H1 (cell line): ENCODE results near the gene SNF8. TPM values are rescaled to one million over a fixed set of nuclear protein-coding genes. Genes with fewer than 3 reads are reported as not detected.

Experiments used
- CTCF ChIA-PET: fragments of 300-600 bp; sonication (Branson Sonifier 250); formaldehyde crosslinking; loops from one replicate; lab custom pipeline; 2021; ENCODE audit not compliant: partially characterized antibody; lab: Charles Lee
- POLR2A ChIA-PET: fragments of 300-600 bp; sonication (Branson Sonifier 250); formaldehyde crosslinking; loops from one replicate; lab custom pipeline; 2021; ENCODE audit warnings: inconsistent platforms; ENCODE audit not compliant: partially characterized antibody; lab: Charles Lee
- DNase-seq, 2 experiments: peaks; one replicate each; pipeline versions ENCODE4 v3.0.0 to v3.0.0-alpha.2; 2010 to 2022; ENCODE audit warnings: low spot score in 2 of 2, low read depth in 1 of 2, mixed read lengths in 1 of 2
- FAIRE-seq: peaks from 2 replicates; lab custom pipeline; 2011; peaks lifted over from hg19 to GRCh38; lab: Jason Lieb, UNC
- H2AFZ ChIP-seq: 2 replicates; pipeline ENCODE4 v1.8.1; 2012; ENCODE audit warnings: low read length, inconsistent platforms
- H2AK5ac ChIP-seq: 2 replicates; pipeline ENCODE4 v1.6.1; 2013; ENCODE audit warnings: low read depth, low read length
- H2BK120ac ChIP-seq: replicated peaks from 2 replicates; pipeline ENCODE3; 2013; ENCODE audit warnings: low read depth, low read length, inconsistent platforms
- H2BK12ac ChIP-seq: 2 replicates; pipeline ENCODE4 v1.6.1; 2013; ENCODE audit warnings: low read depth, low read length
- H2BK15ac ChIP-seq: 2 replicates; pipeline ENCODE4 v1.6.1; 2013; ENCODE audit warnings: low read length
- H2BK20ac ChIP-seq: 2 replicates; pipeline ENCODE4 v1.6.1; 2013; ENCODE audit warnings: low read length
- H2BK5ac ChIP-seq: 2 replicates; pipeline ENCODE4 v1.6.1; 2013; ENCODE audit warnings: low read depth, low read length
- H3K14ac ChIP-seq: 2 replicates; pipeline ENCODE4 v1.6.1; 2013; ENCODE audit warnings: inconsistent platforms; ENCODE audit not compliant: insufficient read length
- H3K18ac ChIP-seq: 2 replicates; pipeline ENCODE4 v1.6.1; 2013; ENCODE audit warnings: low read length; ENCODE audit errors: extremely low read depth
- H3K23ac ChIP-seq: 2 replicates; pipeline ENCODE4 v1.6.1; 2013; ENCODE audit warnings: inconsistent platforms; ENCODE audit not compliant: insufficient read length
- H3K23me2 ChIP-seq: 2 replicates; pipeline ENCODE4 v1.6.1; 2013; ENCODE audit warnings: low read depth, low read length
- H3K27ac ChIP-seq: 2 replicates; pipeline ENCODE4 v1.6.1; 2011; ENCODE audit warnings: low read depth, low read length, inconsistent platforms
- H3K27me3 ChIP-seq, 4 experiments: replicated peaks in 1 of 4; 1 replicate in 1 of 4; 2 replicates in 3 of 4; pipeline versions ENCODE4 v1.6.1 to v1.8.1; 2011 to 2013; ENCODE audit warnings: low read length in 3 of 4, mild to moderate bottlenecking in 3 of 4, inconsistent platforms in 2 of 4, mixed read lengths in 2 of 4, moderate library complexity in 1 of 4; ENCODE audit not compliant: control insufficient read depth in 3 of 4, insufficient read depth in 3 of 4; ENCODE audit errors: extremely low read depth in 1 of 4
- H3K36me3 ChIP-seq, 4 experiments: 2 replicates each; pipeline versions ENCODE4 v1.6.1 to v1.8.1; 2011 to 2013; ENCODE audit warnings: mild to moderate bottlenecking in 4 of 4, low read length in 3 of 4, moderate library complexity in 2 of 4, control low read depth in 1 of 4, inconsistent platforms in 1 of 4; ENCODE audit not compliant: insufficient read depth in 4 of 4, control insufficient read depth in 2 of 4
- H3K4ac ChIP-seq: replicated peaks from 2 replicates; pipeline ENCODE3; 2013; ENCODE audit warnings: low read length, low read depth, mixed read lengths, inconsistent platforms; ENCODE audit not compliant: insufficient read length
- H3K4me1 ChIP-seq, 4 experiments: replicated peaks in 1 of 4; 1 replicate in 1 of 4; 2 replicates in 3 of 4; pipeline versions ENCODE4 v1.6.1 to v1.8.1; 2011 to 2013; ENCODE audit warnings: low read length in 3 of 4, inconsistent platforms in 2 of 4, mixed read lengths in 1 of 4; ENCODE audit not compliant: insufficient read depth in 4 of 4, control insufficient read depth in 3 of 4
- H3K4me2 ChIP-seq, 2 experiments: 2 replicates each; pipeline versions ENCODE4 v1.6.1 to v1.8.1; 2011 to 2013; ENCODE audit warnings: low read depth in 2 of 2, low read length in 2 of 2, control low read depth in 1 of 2, inconsistent platforms in 1 of 2, mild to moderate bottlenecking in 1 of 2; ENCODE audit not compliant: insufficient read depth in 1 of 2
- H3K4me3 ChIP-seq, 4 experiments: fragments of 200-600, 300-600 bp in 1 of 4; sonication (generic), shearing (Covaris generic), sonication (Bioruptor Twin) in 1 of 4; 2 replicates each; pipeline versions ENCODE4 v1.5.1 to v1.8.1; 2011 to 2016; ENCODE audit warnings: low read length in 4 of 4, low read depth in 3 of 4, control low read depth in 2 of 4, inconsistent platforms in 2 of 4, mild to moderate bottlenecking in 2 of 4, mixed read lengths in 1 of 4, moderate library complexity in 1 of 4; ENCODE audit not compliant: insufficient read depth in 2 of 4; ENCODE audit errors: extremely low read depth in 1 of 4
- H3K56ac ChIP-seq: replicated peaks from 2 replicates; pipeline ENCODE3; 2013; ENCODE audit warnings: low read depth, mild to moderate bottlenecking, mixed read lengths, low read length, inconsistent platforms; ENCODE audit not compliant: insufficient read length
- H3K79me1 ChIP-seq: 2 replicates; pipeline ENCODE4 v1.6.1; 2013; ENCODE audit warnings: low read depth, low read length, control low read depth
- H3K79me2 ChIP-seq, 2 experiments: 2 replicates each; pipeline versions ENCODE4 v1.6.1 to v1.8.1; 2012 to 2013; ENCODE audit warnings: low read length in 2 of 2, mild to moderate bottlenecking in 2 of 2, inconsistent platforms in 1 of 2; ENCODE audit not compliant: insufficient read depth in 2 of 2, control insufficient read depth in 1 of 2
- H3K9ac ChIP-seq, 4 experiments: replicated peaks in 1 of 4; 1 replicate in 1 of 4; 2 replicates in 3 of 4; pipeline versions ENCODE4 v1.6.1 to v1.8.1; 2011 to 2013; ENCODE audit warnings: low read depth in 3 of 4, low read length in 3 of 4, control low read depth in 2 of 4, mild to moderate bottlenecking in 2 of 4, moderate library complexity in 2 of 4, inconsistent platforms in 1 of 4; ENCODE audit errors: extremely low read depth in 1 of 4
- H3K9me3 ChIP-seq, 2 experiments: 2 replicates each; pipeline versions ENCODE4 v1.6.1 to v1.8.1; 2012 to 2013; ENCODE audit warnings: mild to moderate bottlenecking in 2 of 2, moderate library complexity in 2 of 2, control low read depth in 1 of 2, inconsistent platforms in 1 of 2, low read depth in 1 of 2, low read length in 1 of 2, mixed read lengths in 1 of 2; ENCODE audit not compliant: insufficient read depth in 2 of 2
- H4K20me1 ChIP-seq, 2 experiments: replicated peaks in 1 of 2; 2 replicates each; pipeline versions ENCODE3 to v1.8.1; 2011 to 2013; ENCODE audit warnings: inconsistent platforms in 2 of 2, low read length in 2 of 2, mild to moderate bottlenecking in 1 of 2; ENCODE audit not compliant: insufficient read depth in 2 of 2, control insufficient read depth in 1 of 2
- H4K5ac ChIP-seq: 2 replicates; pipeline ENCODE4 v1.6.1; 2013; ENCODE audit warnings: low read length, low read depth, mixed read lengths, inconsistent platforms; ENCODE audit not compliant: insufficient read length
- H4K8ac ChIP-seq: 2 replicates; pipeline ENCODE4 v1.8.0; 2013; ENCODE audit warnings: mild to moderate bottlenecking, moderate library complexity, low read length, inconsistent platforms; ENCODE audit not compliant: insufficient read depth; ENCODE audit errors: extremely low read depth
- H4K91ac ChIP-seq: replicated peaks from 2 replicates; pipeline ENCODE3; 2013; ENCODE audit warnings: low read length, mixed read lengths, inconsistent platforms; ENCODE audit not compliant: insufficient read length
- ASH2L ChIP-seq: fragments of 200-600, 300-600 bp; sonication (generic); IDR thresholded peaks from one replicate; pipeline ENCODE4 v1.7.1; 2017; ENCODE audit warnings: low read length
- CBX8 ChIP-seq: fragments of 300-800, 300-1000 bp; sonication (generic); IDR thresholded peaks from 2 replicates; pipeline ENCODE4 v1.7.1; 2016; ENCODE audit warnings: low read depth, low read length, borderline replicate concordance
- FOSL1 ChIP-seq: IDR thresholded peaks from 2 replicates; pipeline ENCODE4 v1.6.1; 2011; ENCODE audit warnings: mild to moderate bottlenecking, low read depth, low read length, moderate library complexity; ENCODE audit not compliant: insufficient read depth
- HDAC6 ChIP-seq: IDR thresholded peaks from one replicate; pipeline ENCODE4 v1.7.1; 2012; ENCODE audit warnings: low read depth, mild to moderate bottlenecking, inconsistent platforms, low read length, moderate library complexity
- KDM4A ChIP-seq: IDR thresholded peaks from one replicate; pipeline ENCODE4 v1.7.1; 2012; ENCODE audit warnings: low read depth, mild to moderate bottlenecking, moderate library complexity, low read length, inconsistent platforms; ENCODE audit not compliant: severe bottlenecking
- NRF1 ChIP-seq: IDR thresholded peaks from 2 replicates; pipeline ENCODE4 v1.6.1; 2011; ENCODE audit warnings: mild to moderate bottlenecking, low read depth, low read length, improper control_type of control experiment
- RNF2 ChIP-seq: fragments of 200-900, 300-1000 bp; sonication (generic); IDR thresholded peaks from 2 replicates; pipeline ENCODE4 v1.7.1; 2016; ENCODE audit warnings: borderline replicate concordance, low read depth, mild to moderate bottlenecking, antibody characterized with exemption, low read length; ENCODE audit not compliant: poor library complexity, severe bottlenecking; ENCODE audit errors: missing control alignments
- SIN3A ChIP-seq, 2 experiments: IDR thresholded peaks in 1 of 2; conservative IDR thresholded peaks in 1 of 2; 2 replicates each; pipeline ENCODE4 v1.6.1; 2011 to 2012; ENCODE audit warnings: low read length in 2 of 2, improper control_type of control experiment in 1 of 2, low read depth in 1 of 2, mild to moderate bottlenecking in 1 of 2
- TAF1 ChIP-seq: IDR thresholded peaks from 2 replicates; pipeline ENCODE4 v1.6.1; 2011; ENCODE audit warnings: mild to moderate bottlenecking, low read depth, low read length
- YY1 ChIP-seq: IDR thresholded peaks from 2 replicates; pipeline ENCODE4 v1.6.1; 2011; ENCODE audit warnings: low read depth, mild to moderate bottlenecking, low read length
- WGBS, 2 experiments: shearing (Covaris generic) in 1 of 2; methylation state at CpG; one replicate each; pipeline versions ENCODE4 v1.1.6 to v1.1.7; 2013 to 2015; ENCODE audit warnings: low lambda C conversion rate in 2 of 2, mixed read lengths in 2 of 2, inconsistent platforms in 1 of 2, low coverage in 1 of 2, missing lambda C conversion rate in 1 of 2; ENCODE audit not compliant: insufficient replicate concordance in 2 of 2, insufficient coverage in 1 of 2, insufficient read length in 1 of 2; ENCODE audit errors: extremely low coverage in 1 of 2, missing lambda C conversion rate in 1 of 2; 5-methylcytosine and 5-hydroxymethylcytosine counted together
- polyA plus RNA-seq, 7 experiments: library from polyadenylated mRNA; depleted of rRNA in 3 of 7; stranded (reverse) in 5 of 7; unstranded in 2 of 7; fragments of >200 nt in 5 of 7; fragments of 200-250 nt in 2 of 7; gene quantifications; 1 replicate in 5 of 7; 2 replicates in 1 of 7; 4 replicates in 1 of 7; pipeline versions ENCODE4 v1.2.1 to v1.2.3, GENCODE V29; 2011 to 2013; ENCODE audit warnings: missing spikeins in 2 of 7, mixed read lengths in 2 of 7
- total RNA-seq: library from RNA; stranded (reverse); fragmentation: NEBNext Ultra II Directional; extraction: Animal tissue kit (Norgen Biotek cat#: 25700); gene quantifications from 2 replicates; pipeline ENCODE4 v1.2.1, GENCODE V29; 2021
- TF ChIP-seq, protein P1 (sequence below), 3 experiments: IDR thresholded peaks; 1 replicate in 2 of 3; 2 replicates in 1 of 3; pipeline versions ENCODE4 v1.5.1 to v1.6.1; 2011; ENCODE audit warnings: low read length in 3 of 3, mild to moderate bottlenecking in 3 of 3, inconsistent platforms in 2 of 3, low read depth in 1 of 3, moderate library complexity in 1 of 3; ENCODE audit not compliant: insufficient read depth in 1 of 3; ENCODE audit errors: control extremely low read depth in 1 of 3

The SNF8 gene
- total and polyA plus RNA-seq, 2 of the 8 experiments (the other 6 are each of a cell fraction or from before 2014, with no cell fraction given): 132 to 133 TPM

DNA sequence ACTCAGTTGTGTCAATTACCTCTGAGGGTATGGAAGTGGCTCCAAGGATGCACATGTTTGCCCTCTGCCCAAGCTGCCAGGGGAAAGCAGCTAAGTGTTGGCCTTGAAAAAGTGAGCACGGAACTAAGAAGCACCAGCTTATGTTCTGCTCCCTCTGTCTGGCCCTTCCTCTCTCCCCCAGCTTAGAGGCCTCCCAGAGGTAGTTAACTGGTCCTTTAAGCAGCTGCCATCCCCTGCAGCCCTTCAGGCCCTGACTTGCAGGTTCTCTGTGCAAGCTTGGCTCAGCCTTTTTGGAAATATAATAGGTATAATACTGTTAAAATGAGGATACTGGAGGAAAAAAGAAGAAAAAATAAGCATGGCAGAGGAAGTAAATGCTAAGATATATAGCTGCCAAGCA is 43.4 kb downstream of the SNF8 start:
- POLR2A ChIA-PET: interaction anchor here (0.6 to 1.2 kb wide), 3 partner anchors 8 to 28 kb away, joined by 3 to 4 read pairs (median 4); partner anchors contain the start of gene ATP5MC1
- H2BK20ac ChIP-seq: no peak overlapping the region
- H3K18ac ChIP-seq: no peak overlapping the region
- no peak overlapping the region for H2BK12ac ChIP-seq
- CTCF ChIA-PET: no interaction called here
- H3K36me3 ChIP-seq: peaks cover 0 to 3% (median 1%) of the 10 kb centered on the region in 4 experiments; a peak in 3 of 8 replicates
- H3K9ac ChIP-seq: no peak overlapping the region; a peak in 1 of 7 replicates
- no peak overlapping the region for H3K4me2 ChIP-seq
- no peaks in the 10 kb centered on the region for H3K79me2 ChIP-seq
- no peak overlapping the region for H2BK120ac ChIP-seq
- WGBS, 2 experiments: 89% methylated on average over 1 of the region's 1 CpG; no CpG with 5 or more reads in 1 of the 2 experiments
- DNase-seq (no peak), FAIRE-seq (no peak)
- no peaks in the 10 kb centered on the region for H3K9me3 ChIP-seq
- H3K23ac ChIP-seq: no peak overlapping the region
- H3K79me1 ChIP-seq: no peaks in the 10 kb centered on the region
- peaks cover 0 to 4% of the 10 kb centered on the region in 2 experiments for H4K20me1 ChIP-seq
- no peak overlapping the region for H2AK5ac ChIP-seq
- H3K4me1 ChIP-seq: no peaks in the 10 kb centered on the region
- H2AFZ ChIP-seq: no peak overlapping the region
- no peak overlapping the region for H2BK15ac ChIP-seq
- H3K23me2 ChIP-seq: no peaks in the 10 kb centered on the region
- H3K27ac ChIP-seq: no peak overlapping the region
- H3K14ac ChIP-seq: no peak overlapping the region
- no peak overlapping the region for H3K4me3 ChIP-seq
- H4K91ac ChIP-seq: no peak overlapping the region
- H4K8ac ChIP-seq: no peak overlapping the region
- no peak overlapping the region for H2BK5ac ChIP-seq
- H4K5ac ChIP-seq: no peak overlapping the region
- H3K4ac ChIP-seq: no peak overlapping the region
- H3K56ac ChIP-seq: no peak overlapping the region
- no peaks in the 10 kb centered on the region for H3K27me3 ChIP-seq
- no peak for TF ChIP-seq KDM4A
- TF ChIP-seq RNF2: no peak
- no peak for TF ChIP-seq ASH2L
- TF ChIP-seq NRF1: no peak
- TF ChIP-seq SIN3A (conservative IDR thresholded peaks at IDR 0.05 in 1 of 2, IDR thresholded peaks at IDR 0.05 in 1 of 2; ENCODE audit: low read depth in 1 of 2, low read length in 2 of 2): no peak
- no peak for TF ChIP-seq CBX8
- no peak for TF ChIP-seq YY1
- TF ChIP-seq, protein P1, sequence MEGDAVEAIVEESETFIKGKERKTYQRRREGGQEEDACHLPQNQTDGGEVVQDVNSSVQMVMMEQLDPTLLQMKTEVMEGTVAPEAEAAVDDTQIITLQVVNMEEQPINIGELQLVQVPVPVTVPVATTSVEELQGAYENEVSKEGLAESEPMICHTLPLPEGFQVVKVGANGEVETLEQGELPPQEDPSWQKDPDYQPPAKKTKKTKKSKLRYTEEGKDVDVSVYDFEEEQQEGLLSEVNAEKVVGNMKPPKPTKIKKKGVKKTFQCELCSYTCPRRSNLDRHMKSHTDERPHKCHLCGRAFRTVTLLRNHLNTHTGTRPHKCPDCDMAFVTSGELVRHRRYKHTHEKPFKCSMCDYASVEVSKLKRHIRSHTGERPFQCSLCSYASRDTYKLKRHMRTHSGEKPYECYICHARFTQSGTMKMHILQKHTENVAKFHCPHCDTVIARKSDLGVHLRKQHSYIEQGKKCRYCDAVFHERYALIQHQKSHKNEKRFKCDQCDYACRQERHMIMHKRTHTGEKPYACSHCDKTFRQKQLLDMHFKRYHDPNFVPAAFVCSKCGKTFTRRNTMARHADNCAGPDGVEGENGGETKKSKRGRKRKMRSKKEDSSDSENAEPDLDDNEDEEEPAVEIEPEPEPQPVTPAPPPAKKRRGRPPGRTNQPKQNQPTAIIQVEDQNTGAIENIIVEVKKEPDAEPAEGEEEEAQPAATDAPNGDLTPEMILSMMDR (IDR thresholded peaks at IDR 0.05; ENCODE audit: control extremely low read depth in 1 of 3, insufficient read depth in 1 of 3, low read depth in 1 of 3, low read length in 3 of 3): no peak
- no peak for TF ChIP-seq FOSL1
- no peak for TF ChIP-seq TAF1
- TF ChIP-seq HDAC6: no peak
